Upper lobe of right lung (tissue), 1 donor: ENCODE measurements around the gene IQSEC1. TPM values are rescaled to one million over a fixed set of nuclear protein-coding genes. Genes with fewer than 3 reads are reported as not detected.

ENCODE experiments used
- ATAC-seq: fragments of 200-7000 bp; cut with Tn5 transposase; one replicate; pipeline ENCODE4 v1.9.1; 2020; ENCODE audit warnings: mild to moderate bottlenecking, moderate library complexity
- DNase-seq: peaks from one replicate; pipeline ENCODE4 v3.0.0-alpha.2; 2020
- H3K27ac ChIP-seq: fragments of 200-600 bp; one replicate; pipeline ENCODE4 v1.8.0; 2022
- H3K27me3 ChIP-seq: fragments of 200-600 bp; one replicate; pipeline ENCODE4 v1.8.0; 2022; ENCODE audit warnings: mild to moderate bottlenecking
- H3K36me3 ChIP-seq: fragments of 200-600 bp; one replicate; pipeline ENCODE4 v1.8.0; 2022
- H3K4me1 ChIP-seq: fragments of 200-600 bp; one replicate; pipeline ENCODE4 v1.8.0; 2022
- H3K4me3 ChIP-seq: fragments of 200-600 bp; one replicate; pipeline ENCODE4 v1.8.0; 2022; ENCODE audit warnings: mild to moderate bottlenecking
- H3K9me3 ChIP-seq: fragments of 200-600 bp; one replicate; pipeline ENCODE4 v1.8.0; 2022
- CTCF ChIP-seq: fragments of 200-600 bp; IDR thresholded peaks from one replicate; pipeline ENCODE4 v1.8.0; 2022; ENCODE audit warnings: antibody characterized with exemption
- intact Hi-C: fragments of 100-400 bp; cut with DNase I; formaldehyde crosslinking; loops from one replicate; pipeline ENCODE4 v1.11.0; 2022
- total RNA-seq: library from RNA; stranded (reverse); fragmentation: NEBNext Ultra II Directional; extraction: Animal tissue kit (Norgen Biotek cat#: 25700); gene quantifications from one replicate; pipeline ENCODE4 v1.2.1, GENCODE V29; 2021
- donor health status: DM: no; HTN: yes; CAD: no; lungs with severe emphysema.

IQSEC1 gene
- total RNA-seq, 1 donor from 2014 or later = 61.6 TPM

- no peaks in the 10 kb centered on the region for H3K27me3 ChIP-seq
- H3K27ac ChIP-seq = no peak overlapping the region
- no peak overlapping the region for H3K4me3 ChIP-seq
- H3K4me1 ChIP-seq = no peaks in the 10 kb centered on the region
- H3K36me3 ChIP-seq = no peaks in the 10 kb centered on the region
- intact Hi-C loops = no loop called here
- DNase-seq (no peak), ATAC-seq (no peak)
- TF ChIP-seq CTCF = no peak
- no peaks in the 10 kb centered on the region for H3K9me3 ChIP-seq
Measured at GRCh38 chr3:13060341-13060910, 12.8 kb downstream of the IQSEC1 start.

GRCh38 chr3:13058346-13059120, 14.7 kb downstream of the IQSEC1 start:
- no peaks in the 10 kb centered on the region for H3K36me3 ChIP-seq
- ATAC-seq (no peak), DNase-seq (no peak)
- TF ChIP-seq CTCF = no peak
- no peak overlapping the region for H3K27ac ChIP-seq
- H3K4me1 ChIP-seq = no peaks in the 10 kb centered on the region
- H3K9me3 ChIP-seq = no peaks in the 10 kb centered on the region
- no peaks in the 10 kb centered on the region for H3K27me3 ChIP-seq
- no peak overlapping the region for H3K4me3 ChIP-seq
- intact Hi-C loops = no loop called here

- intact Hi-C loops = no loop called here
- TF ChIP-seq CTCF = no peak
- Histone ChIP-seq H3K9me3 (no peaks in the 10 kb centered on the region), H3K27me3 (no peaks in the 10 kb centered on the region), H3K4me3 (no peak overlapping the region), H3K4me1 (no peaks in the 10 kb centered on the region), H3K36me3 (no peaks in the 10 kb centered on the region), H3K27ac (no peak overlapping the region)
- DNase-seq (no peak), ATAC-seq (no peak)
Measured at GRCh38 chr3:13057282-13058040, 15.8 kb downstream of the IQSEC1 start.

DNA sequence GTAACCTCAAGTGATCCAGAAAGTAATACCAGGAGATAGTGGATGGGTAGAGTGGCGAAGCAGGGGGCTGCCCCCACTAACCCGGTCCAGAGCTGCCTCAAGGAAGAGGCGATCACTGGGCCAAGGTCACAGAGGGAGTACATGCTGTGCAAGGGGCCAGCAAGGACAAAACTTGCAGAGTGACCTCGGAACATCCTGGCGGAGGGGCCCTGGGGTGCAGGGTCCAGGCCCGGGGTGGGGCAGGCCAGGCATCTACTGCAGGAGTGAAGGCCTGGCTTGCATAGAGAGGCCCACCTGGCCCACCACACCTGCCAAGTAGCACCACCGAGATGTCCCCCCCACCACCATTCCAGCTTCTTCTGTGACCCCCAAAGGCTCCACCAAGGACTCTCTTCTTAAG, 17.6 kb downstream of the IQSEC1 start:
- no peak for DNase-seq
- no peaks in the 10 kb centered on the region for H3K36me3 ChIP-seq
- ATAC-seq = no peak
- H3K4me1 ChIP-seq = no peaks in the 10 kb centered on the region
- intact Hi-C loops = no loop called here
- no peak for TF ChIP-seq CTCF
- no peak overlapping the region for H3K4me3 ChIP-seq
- H3K9me3 ChIP-seq = no peaks in the 10 kb centered on the region
- H3K27me3 ChIP-seq = no peaks in the 10 kb centered on the region
- no peak overlapping the region for H3K27ac ChIP-seq

DNA sequence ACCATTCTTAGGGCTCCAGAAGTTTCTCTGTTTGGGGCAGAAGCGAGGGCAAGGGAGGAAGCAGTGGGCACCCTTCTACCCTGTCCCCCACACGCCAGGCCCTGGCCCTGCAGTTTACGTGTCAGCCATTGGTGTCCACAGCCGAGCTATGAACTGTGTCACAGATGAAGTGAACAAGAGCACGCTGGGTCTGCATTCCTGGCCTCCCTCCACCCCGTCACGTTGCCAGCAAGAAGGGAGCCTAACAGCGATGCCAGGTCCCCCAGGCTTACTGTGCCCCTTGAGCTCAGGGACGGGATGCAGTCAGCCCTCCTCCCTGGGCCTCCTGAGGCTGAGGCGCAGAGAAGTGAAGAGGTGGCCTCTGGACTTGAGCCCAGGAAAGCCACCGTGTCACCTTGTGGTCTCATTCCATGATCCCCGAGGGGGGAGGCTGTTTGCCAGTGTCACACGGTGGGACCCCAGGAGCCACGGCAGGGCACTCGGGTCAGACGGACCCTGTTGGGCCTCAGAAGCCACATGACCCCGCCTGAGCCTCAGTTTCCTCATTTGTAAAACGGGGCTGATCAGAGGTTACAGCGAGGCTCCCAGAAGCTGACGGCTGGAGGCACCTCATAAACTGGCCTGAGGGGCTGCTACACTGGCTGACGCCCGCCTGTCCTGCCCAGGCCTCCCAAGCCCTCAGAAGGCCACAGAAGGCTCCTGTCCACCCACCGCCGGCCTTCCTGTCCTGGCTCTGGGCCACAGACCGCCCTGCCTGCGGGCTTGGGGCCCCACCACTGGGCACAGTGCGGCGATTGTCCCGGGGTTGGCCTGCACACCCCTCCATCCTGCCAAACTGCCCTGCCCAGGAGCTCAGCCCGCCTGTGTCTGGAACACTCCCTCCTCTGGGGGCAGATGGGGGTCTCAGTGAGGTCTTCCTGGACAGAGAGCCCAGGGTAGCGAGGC, 18.6 kb downstream of the IQSEC1 start:
- intact Hi-C loops = no loop called here
- DNase-seq = no peak
- Histone ChIP-seq H3K4me3 (no peak overlapping the region), H3K27ac (no peak overlapping the region), H3K36me3 (no peaks in the 10 kb centered on the region), H3K4me1 (no peaks in the 10 kb centered on the region), H3K9me3 (no peaks in the 10 kb centered on the region), H3K27me3 (no peaks in the 10 kb centered on the region)
- ATAC-seq = no peak
- no peak for TF ChIP-seq CTCF
